NCI-H1092 treated with DMSO at 0.1 percent for 48 hours (cell line): ENCODE results near the gene SLC7A9.
"Not testable (repeated sequence)": the region's sequence is repeated elsewhere in the genome, so short reads cannot be mapped to it uniquely, and the experiment has no call there.

Experiments used
- DNase-seq: peaks from one replicate; lab custom pipeline; 2025; lab: John Stamatoyannopoulos, UW

SLC7A9 gene

DNA sequence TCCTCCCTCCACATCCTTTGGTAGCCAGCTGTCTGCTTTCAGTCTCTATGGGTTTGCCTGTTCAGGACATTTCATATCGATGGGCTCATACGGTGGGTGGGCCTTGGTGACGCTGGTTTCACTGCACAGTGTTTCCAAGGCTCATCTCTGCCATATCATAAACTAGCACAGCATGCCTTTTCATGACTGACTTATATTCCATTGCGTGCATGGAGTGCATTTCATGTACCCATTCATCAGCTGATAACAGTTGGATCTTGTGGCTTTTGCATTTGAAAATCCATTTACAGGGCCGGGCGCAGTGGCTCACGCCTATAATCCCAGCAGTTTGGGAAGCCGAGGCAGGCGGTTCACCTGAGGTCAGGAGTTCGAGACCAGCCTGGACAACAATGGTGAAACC lies 80.1 kb downstream of the SLC7A9 start:
- DNase-seq: no peak

- DNase-seq: not testable (repeated sequence)
Measured at GRCh38 chr19:32787895-32788294, 81.7 kb downstream of the SLC7A9 start.

- not testable (repeated sequence) for DNase-seq
Measured at GRCh38 chr19:32787161-32787813, 82.3 kb downstream of the SLC7A9 start.

DNA sequence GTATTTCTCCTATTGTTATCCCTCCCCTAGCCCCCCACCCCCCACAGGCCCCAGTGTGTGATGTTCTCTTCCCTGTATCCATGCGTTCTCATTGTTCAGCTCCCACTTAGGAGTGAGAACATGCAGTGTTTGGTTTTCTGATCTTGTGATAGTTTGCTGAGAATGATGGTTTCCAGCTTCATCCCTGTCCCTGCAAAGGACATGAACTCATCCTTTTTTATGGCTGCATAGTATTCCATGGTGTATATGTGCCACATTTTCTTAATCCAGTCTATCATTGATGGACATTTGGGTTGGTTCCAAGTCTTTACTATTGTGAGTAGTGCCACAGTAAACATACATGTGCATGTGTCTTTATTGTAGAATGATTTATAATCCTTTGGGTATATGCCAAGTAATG lies 87.5 kb downstream of the SLC7A9 start:
- DNase-seq: not testable (repeated sequence)

DNA sequence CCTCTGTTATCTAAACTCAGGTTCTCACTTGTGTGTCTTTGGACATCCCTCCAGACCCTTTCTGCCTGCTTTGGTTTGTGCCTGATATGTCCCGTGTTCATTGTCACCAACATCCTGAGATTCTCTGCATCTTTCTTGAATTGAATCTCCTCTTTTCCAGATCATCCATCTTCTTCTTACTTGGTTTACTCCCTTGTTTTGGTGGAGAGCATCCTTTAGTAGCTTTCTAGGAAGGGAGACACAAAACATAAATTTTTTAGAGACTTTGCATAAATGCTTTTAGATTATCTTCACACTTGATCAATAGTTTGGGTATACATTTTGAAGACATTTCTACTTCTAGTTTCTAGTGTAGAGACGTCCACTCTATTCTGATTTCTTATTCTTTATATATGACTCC lies 88.3 kb downstream of the SLC7A9 start:
- DNase-seq: no peak
